ES-I3 (cell line): ENCODE results near the gene CSPG5.

Source experiments
- H3K36me3 ChIP-seq: 2 replicates; pipeline ENCODE4 v1.6.1; 2013; ENCODE audit warnings: mild to moderate bottlenecking, low read length, control low read depth, moderate library complexity; ENCODE audit not compliant: insufficient read depth
- H3K4me1 ChIP-seq: 2 replicates; pipeline ENCODE4 v1.6.1; 2013; ENCODE audit warnings: mild to moderate bottlenecking, control low read depth, low read length; ENCODE audit not compliant: insufficient read depth
- H3K9ac ChIP-seq: 2 replicates; pipeline ENCODE4 v1.6.1; 2013; ENCODE audit warnings: low read depth, mild to moderate bottlenecking, low read length, moderate library complexity
- H3K9me3 ChIP-seq: 2 replicates; pipeline ENCODE4 v1.6.1; 2013; ENCODE audit warnings: mild to moderate bottlenecking, low read length, moderate library complexity; ENCODE audit not compliant: control insufficient read depth, insufficient read depth

Gene CSPG5

DNA sequence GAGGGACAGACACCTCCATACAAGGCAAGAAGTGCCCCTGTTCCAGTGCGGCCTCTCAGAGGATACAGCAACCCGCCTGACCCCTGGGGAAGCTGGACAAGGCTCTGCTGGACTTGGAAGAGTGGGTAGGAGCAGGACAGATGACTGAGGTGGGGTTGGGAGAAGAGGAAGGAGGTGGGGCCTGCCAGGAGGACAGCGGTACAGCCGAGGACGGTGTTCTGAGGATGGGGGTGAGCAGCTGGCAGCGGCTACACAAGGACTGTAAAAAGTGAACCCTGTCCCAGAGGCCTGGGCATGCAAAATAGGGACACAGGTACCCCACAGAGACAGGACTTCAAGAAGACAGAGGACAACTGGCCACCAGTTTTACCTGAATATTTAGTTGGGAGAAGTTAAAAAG, 41.7 kb downstream of the CSPG5 start:
- no peaks in the 10 kb centered on the region for H3K36me3 ChIP-seq
- H3K9ac ChIP-seq = no peak overlapping the region

DNA sequence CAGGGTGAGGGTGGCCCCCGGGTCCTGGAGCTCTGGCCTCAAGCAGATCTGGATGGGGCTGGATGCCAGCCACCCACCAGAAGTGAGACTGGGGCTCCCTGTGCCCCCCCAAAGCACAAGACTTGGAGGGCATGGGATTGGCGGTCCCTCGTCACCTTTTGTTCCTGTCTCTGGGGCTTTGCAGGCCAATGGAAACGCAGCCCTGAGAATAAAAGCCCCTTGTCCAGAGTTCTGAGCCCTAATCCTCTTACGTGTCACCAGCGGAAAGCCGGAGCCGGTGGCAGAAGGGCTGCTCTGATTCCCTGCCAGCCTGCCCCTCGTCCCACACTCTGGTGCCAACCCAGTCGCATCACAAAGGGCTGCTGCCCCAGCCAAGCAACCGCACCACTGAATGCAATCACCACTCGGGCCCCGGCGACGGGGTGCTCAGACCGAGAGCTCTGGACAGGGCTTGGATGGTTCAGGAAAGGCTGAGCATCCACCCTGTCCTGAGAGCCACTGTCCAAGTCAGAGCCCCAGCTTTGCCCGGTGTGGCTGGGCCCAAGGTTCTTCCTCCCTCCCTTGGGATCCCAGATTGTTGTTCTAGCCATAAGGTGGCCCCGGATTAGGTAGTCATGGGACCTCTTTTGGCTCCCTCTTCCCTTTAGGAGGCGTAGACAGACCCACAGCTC, 42.3 kb downstream of the CSPG5 start:
- Histone ChIP-seq H3K9ac (no peak overlapping the region), H3K9me3 (no peaks in the 10 kb centered on the region; the same call in 1 of the 2 replicates), H3K36me3 (no peaks in the 10 kb centered on the region), H3K4me1 (no peaks in the 10 kb centered on the region)

More for the DNA sequence above, 41.7 kb downstream of the CSPG5 start:
- no peaks in the 10 kb centered on the region; the same call in 1 of the 2 replicates for H3K9me3 ChIP-seq
- no peaks in the 10 kb centered on the region for H3K4me1 ChIP-seq

DNA sequence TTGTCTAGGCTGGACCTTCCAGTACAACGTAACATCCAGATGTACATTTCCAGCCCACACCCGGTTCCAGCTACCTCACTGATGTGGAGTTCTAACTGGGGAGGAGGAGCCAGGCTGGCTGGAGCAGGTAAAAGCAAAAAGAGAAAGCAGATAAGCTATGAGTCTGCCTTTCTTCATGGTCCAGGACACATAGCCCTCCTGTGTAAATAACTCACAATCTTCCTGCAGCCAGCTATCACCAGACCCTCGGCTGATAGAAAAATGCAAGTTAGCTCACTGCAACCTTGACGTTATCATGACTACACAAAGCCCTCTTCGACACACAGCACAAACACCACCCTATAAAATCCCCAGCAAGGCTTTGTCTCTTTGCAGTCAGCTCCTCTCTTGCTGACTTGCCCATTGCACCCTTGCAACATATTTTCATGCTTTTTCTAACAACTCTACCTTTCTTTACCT, 44.6 kb downstream of the CSPG5 start:
- H3K9ac ChIP-seq = no peak overlapping the region
- H3K9me3 ChIP-seq = no peaks in the 10 kb centered on the region; the same call in 1 of the 2 replicates
- no peaks in the 10 kb centered on the region for H3K36me3 ChIP-seq
- no peaks in the 10 kb centered on the region for H3K4me1 ChIP-seq

DNA sequence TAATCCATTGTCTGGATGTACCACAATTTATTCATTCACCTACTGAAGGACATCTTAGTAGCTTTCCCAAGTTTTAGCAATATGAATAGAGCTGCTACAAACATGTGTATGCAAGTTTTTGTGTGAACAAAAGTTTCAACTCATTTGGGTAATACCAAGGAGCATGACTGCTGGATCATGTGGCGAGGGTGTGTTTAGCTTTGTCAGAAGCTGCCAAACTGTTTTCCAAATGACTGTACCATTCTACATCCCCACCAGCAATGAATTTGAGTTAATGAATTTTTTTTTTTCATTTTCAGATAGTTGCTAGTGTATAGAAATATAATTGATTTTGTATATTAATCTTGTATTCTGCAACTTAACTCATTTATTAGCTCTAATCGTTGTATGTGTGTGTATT, 45.2 kb downstream of the CSPG5 start:
- no peak overlapping the region for H3K9ac ChIP-seq
- no peaks in the 10 kb centered on the region for H3K36me3 ChIP-seq

DNA sequence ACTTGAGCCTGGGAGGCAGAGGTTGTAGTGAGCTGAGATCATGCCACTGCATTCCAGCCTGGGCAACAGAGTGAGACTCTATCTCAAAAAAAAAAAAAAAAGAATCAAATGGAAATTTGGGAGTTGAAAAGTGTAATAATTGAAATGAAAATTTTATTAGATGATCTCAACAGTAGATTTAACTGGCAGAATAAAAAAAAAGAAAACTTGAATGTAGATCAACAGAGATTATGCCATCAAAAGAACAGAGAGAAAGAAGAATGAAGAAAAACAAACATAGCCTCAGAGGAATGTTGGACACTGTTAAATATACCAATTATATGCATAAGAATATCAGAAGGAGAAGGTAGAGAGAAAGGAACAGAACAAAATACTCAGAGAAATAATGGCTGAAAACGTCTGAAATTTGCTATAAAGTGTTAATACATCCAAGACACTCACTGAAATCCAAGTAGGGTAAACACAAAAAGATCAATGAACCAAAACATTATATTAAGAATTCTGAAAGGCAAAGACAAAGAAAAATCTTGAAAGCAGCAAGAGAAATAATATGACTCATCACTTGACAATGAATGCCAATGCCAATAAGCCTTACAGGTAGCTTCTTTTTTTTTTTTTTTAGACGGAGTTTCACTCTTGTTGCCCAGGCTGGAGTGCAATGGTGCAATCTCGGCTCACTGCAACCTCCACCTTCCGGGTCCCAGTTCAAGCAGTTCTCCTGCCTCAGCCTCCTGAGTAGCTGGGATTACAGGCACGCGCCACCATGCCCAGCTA, 50.5 kb downstream of the CSPG5 start:
- H3K4me1 ChIP-seq = no peaks in the 10 kb centered on the region
- H3K9me3 ChIP-seq = no peaks in the 10 kb centered on the region
- no peaks in the 10 kb centered on the region for H3K36me3 ChIP-seq
- H3K9ac ChIP-seq = no peak overlapping the region

More for the DNA sequence above, 45.2 kb downstream of the CSPG5 start:
- Histone ChIP-seq H3K9me3 (no peaks in the 10 kb centered on the region; the same call in 1 of the 2 replicates), H3K4me1 (no peaks in the 10 kb centered on the region)

DNA sequence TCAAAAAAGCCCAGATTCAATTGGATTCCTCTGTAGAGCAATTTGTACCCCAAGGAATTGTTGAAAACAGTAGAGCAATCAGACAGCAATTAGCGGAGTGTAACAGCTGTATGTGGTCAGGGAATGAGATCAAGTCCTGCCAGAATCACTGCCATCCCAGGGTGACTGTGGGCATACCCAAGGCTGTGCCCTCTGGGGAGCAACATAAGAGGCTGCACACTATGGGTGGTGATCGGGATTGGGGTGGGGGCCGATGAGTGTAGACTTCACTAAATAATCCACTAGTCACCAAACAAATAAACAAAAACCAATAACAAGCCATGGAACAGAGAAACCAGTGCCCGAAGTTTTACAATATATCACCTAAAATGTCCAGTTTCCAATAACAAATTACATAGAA, 53.0 kb downstream of the CSPG5 start:
- H3K9ac ChIP-seq = no peak overlapping the region
- H3K4me1 ChIP-seq = peaks cover 4% of the 10 kb centered on the region
- no peaks in the 10 kb centered on the region for H3K9me3 ChIP-seq
- no peaks in the 10 kb centered on the region for H3K36me3 ChIP-seq

DNA sequence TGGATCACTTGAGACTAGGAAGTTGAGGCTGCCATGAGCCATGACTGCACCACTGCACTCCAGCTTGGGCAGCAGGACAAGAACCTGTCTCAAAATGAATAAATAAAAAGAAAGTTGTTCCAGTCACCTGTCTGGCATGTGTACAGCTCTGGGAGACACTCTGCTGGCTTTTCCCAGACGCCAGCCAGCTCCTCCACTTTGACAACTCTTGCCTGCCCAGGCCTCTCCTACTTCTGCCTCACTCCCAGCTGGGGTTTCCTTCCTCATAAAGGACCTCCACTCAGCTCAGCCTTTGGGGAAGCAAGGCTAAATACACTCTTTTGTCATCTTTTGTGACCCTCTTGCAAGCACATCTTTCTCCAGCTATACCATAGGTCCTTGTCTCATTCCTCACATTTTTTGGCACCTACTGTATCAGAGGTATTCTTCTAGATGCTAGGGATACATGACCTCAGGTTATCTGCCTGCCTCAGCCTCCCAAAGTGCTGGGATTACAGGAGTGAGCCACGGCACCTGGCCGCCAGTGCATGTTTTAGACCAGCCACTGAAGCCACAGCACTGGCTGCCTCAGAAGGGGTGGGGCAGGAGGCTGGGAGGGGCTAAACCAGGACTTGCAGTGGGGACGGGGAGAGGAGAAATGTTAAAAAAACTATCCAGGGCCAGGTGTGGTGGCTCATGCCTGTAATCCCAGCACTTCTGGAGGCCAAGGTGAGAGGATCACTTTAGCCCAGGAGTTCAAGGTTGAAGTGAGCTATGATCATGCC, 55.2 kb downstream of the CSPG5 start:
- Histone ChIP-seq H3K9me3 (no peaks in the 10 kb centered on the region), H3K4me1 (peaks cover 7% of the 10 kb centered on the region), H3K9ac (no peak overlapping the region), H3K36me3 (no peaks in the 10 kb centered on the region)

DNA sequence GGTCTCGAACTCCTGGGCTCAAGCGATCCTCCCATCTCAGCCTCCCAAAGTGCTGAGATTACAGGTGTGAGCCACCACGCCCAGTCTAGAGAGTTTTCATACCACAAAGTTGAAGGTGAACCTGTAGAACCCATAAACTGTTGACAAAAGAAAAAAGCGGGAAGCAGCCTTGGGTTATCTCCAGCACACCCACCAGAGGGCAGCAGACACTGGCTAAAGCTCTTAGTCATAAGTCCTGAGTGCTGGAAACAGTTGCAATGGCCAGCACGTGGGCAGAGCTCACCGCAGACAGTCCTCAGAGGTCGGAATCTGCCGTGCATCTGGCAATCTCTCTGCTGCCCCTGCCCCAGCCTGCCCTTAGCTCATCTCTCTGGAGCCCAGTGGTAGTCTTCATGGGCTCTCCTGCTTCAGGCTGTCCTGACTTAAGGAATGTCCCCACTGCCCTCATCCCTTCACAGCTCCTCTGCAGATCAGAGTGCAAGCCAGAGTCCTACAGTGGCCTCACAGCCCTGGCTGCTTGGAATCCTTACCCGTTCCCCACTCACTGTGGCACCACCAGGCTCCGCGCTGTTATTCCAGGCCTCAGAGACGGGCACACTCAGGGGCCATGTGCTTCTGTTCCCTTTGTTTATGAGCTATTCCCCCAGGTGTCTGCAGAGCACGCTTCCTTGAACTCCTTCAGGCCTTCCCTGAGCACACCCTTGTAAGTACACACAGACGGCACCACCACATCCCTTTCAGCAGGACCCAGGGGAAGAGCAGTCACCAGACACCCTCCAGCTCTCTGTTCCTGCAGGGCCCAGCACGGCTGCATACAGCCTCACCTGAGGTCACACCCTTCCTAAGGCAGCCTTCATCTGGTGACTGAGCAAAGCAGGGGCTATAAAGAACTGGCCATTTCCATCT, 56.3 kb downstream of the CSPG5 start:
- no peak overlapping the region for H3K9ac ChIP-seq
- H3K4me1 ChIP-seq = peaks cover 7% of the 10 kb centered on the region
- no peaks in the 10 kb centered on the region for H3K9me3 ChIP-seq
- H3K36me3 ChIP-seq = no peaks in the 10 kb centered on the region

DNA sequence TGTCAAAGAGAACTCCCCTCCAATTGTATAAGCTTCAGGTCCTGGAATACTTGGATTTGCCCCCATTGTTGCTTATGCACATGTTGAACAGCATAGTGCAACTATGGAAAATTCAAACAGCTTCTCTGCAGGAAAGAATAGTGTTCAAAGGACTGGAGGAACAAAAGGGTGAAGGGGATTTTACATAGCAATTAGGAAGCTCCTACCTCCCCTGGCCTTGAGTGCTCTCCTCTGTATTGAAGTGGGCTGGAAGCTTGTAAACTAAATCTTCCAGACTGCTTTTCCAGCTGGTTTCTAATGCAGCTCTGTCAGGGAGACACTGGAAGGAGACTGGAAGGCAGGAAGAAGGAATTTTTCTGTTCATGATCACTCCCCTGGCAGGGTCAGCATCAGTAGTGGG, 57.9 kb downstream of the CSPG5 start:
- Histone ChIP-seq H3K9me3 (no peaks in the 10 kb centered on the region), H3K9ac (no peak overlapping the region), H3K36me3 (no peaks in the 10 kb centered on the region), H3K4me1 (peaks cover 7% of the 10 kb centered on the region)

DNA sequence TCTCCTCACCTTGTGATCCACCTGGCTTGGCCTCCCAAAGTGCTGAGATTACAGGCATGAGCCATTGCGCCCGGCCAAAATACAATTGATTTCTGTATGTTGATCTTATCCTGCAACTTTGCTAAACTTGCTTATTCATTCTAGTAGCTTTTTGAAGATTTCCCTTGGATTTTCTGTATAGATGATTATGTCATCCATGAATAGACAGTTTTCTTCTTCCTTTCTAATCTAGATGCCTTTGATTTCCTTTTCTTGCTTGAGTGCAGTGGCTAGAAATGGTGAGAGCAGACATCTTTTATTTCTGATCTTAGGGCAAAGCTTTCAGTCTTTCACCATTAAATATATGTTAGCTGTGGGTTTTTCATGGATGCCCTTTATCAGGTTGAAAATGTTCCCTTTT, 60.7 kb downstream of the CSPG5 start:
- Histone ChIP-seq H3K9me3 (no peaks in the 10 kb centered on the region), H3K9ac (no peak overlapping the region), H3K4me1 (peaks cover 7% of the 10 kb centered on the region), H3K36me3 (no peaks in the 10 kb centered on the region)

DNA sequence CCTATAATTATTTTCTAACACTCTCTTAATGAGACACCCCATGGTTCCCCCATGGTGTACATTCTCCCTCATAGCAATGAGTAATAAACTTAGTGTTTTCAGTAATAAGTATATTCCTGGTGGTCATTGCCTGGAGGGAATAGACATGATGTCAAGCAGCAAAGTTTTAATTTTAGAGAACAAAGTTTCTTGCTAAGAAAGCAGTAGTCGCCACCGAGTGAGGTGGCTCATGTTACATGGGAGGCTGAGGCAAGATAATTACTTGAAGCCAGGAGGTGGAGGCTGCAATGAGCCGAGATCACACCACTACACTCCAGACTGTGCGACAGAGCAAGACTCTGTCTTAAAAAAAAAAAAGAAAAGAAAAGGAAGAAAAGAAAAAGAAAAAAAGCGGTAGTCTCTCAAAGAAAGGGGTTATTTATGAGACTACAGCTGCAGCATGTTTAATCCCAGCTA, 62.8 kb downstream of the CSPG5 start:
- Histone ChIP-seq H3K9ac (no peak overlapping the region), H3K4me1 (peaks cover 4% of the 10 kb centered on the region; the same call in 1 of the 2 replicates), H3K9me3 (no peaks in the 10 kb centered on the region), H3K36me3 (peaks cover 5% of the 10 kb centered on the region; the same call in 1 of the 2 replicates)

DNA sequence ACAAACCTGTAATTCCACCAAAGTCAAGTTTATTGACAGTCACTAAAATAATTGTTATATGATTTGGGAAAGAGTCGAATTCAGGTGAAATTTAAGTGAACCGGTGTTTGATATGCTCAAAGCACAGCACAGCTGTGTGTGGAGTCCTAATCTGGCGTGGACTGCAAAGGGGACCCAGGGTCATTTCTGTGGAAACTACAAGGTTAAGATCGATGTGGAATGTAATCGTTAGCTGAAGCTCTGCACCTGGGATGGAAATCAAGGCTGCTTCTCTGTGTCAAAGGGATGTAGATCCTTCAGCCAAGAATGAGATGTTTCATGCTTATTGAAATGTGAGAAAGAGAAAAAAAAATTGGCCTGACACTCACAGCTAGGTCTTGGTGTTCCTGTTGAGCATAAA, 63.6 kb downstream of the CSPG5 start:
- Histone ChIP-seq H3K36me3 (peaks cover 9% of the 10 kb centered on the region), H3K9me3 (no peaks in the 10 kb centered on the region), H3K9ac (no peak overlapping the region), H3K4me1 (no peaks in the 10 kb centered on the region)

DNA sequence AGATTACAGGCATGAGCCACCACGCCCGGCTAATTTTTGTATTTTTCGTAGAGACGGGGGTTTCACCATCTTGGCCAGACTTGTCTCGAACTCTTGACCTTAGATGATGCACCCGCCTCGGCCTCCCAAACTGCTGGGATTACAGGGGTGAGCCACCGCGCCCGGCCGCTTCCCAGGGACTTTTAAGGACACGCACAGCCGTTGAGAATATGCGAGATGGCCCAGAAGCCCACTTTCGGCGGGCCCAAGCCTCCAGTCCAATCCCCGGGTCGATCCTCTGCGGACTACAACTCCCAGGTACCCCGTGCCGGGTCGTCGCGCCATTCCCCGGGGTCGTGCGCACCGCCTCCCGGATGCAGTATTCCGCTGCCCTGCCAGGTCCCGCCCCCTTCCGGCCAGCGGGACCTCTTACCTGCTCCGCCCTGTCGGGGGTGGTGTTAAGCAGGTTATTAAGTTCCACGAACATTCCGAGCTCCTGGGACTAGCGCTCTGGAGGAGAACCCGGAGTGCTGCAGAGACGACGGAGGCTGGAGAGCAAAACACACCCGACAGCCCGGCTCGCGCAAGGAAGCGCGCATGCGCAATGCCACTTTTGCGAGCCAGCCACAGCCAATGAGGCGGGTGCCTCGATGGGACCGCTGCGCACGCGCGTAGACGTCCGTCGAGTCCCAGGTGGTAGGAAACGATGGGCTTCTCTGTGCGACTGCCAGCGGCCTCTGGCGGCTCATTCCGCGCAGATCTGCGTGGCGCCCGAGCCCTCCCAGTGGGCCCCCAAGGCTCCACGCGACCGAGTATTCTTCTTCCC, 65.3 kb downstream of the CSPG5 start, which contains the start of gene ELP6:
Gene ELP6 (minus strand): TSS at position 588 of the 805 bp plus-strand sequence. CDS start 122 bp downstream, at position 466.
- Histone ChIP-seq H3K36me3 (peaks cover 12% of the 10 kb centered on the region), H3K4me1 (no peaks in the 10 kb centered on the region), H3K9me3 (no peaks in the 10 kb centered on the region), H3K9ac (peak within 1 kb of the TSS; percentile 76)
